H1 (cell line): Measurements from ENCODE around the gene GIPR. TPM values are rescaled to one million over a fixed set of nuclear protein-coding genes. Genes with fewer than 3 reads are reported as not detected.

ENCODE experiments used
- CHD2 ChIP-seq: IDR thresholded peaks from 2 replicates; pipeline ENCODE4 v1.6.1; 2012; ENCODE audit warnings: low read length, improper control_type of control experiment
- RBBP5 ChIP-seq: IDR thresholded peaks from 2 replicates; pipeline ENCODE4 v1.7.1; 2012; ENCODE audit warnings: low read depth, mild to moderate bottlenecking, inconsistent platforms, low read length, moderate library complexity, borderline replicate concordance
- SUZ12 ChIP-seq: fragments of 200-600 bp; sonication (generic); IDR thresholded peaks from 2 replicates; pipeline ENCODE4 v1.6.1; 2012; ENCODE audit warnings: mild to moderate bottlenecking, inconsistent platforms, low read length, moderate library complexity, mixed read lengths
- polyA plus RNA-seq, 7 experiments: library from polyadenylated mRNA; depleted of rRNA in 3 of 7; stranded (reverse) in 5 of 7; unstranded in 2 of 7; fragments of >200 nt in 5 of 7; fragments of 200-250 nt in 2 of 7; gene quantifications; 1 replicate in 5 of 7; 2 replicates in 1 of 7; 4 replicates in 1 of 7; pipeline versions ENCODE4 v1.2.1 to v1.2.3, GENCODE V29; 2011 to 2013; ENCODE audit warnings: missing spikeins in 2 of 7, mixed read lengths in 2 of 7
- total RNA-seq: library from RNA; stranded (reverse); fragmentation: NEBNext Ultra II Directional; extraction: Animal tissue kit (Norgen Biotek cat#: 25700); gene quantifications from 2 replicates; pipeline ENCODE4 v1.2.1, GENCODE V29; 2021
- TF ChIP-seq, protein P1 (sequence below): fragments of 300-600 bp; sonication (generic); IDR thresholded peaks from 2 replicates; pipeline ENCODE4 v1.7.1; 2012; ENCODE audit warnings: low read length, moderate library complexity, mild to moderate bottlenecking, inconsistent platforms; ENCODE audit not compliant: insufficient replicate concordance

GIPR gene
- total and polyA plus RNA-seq, 2 of the 8 experiments (the other 6 are each of a cell fraction or from before 2014, with no cell fraction given), result 0.42 to 1.3 TPM

DNA sequence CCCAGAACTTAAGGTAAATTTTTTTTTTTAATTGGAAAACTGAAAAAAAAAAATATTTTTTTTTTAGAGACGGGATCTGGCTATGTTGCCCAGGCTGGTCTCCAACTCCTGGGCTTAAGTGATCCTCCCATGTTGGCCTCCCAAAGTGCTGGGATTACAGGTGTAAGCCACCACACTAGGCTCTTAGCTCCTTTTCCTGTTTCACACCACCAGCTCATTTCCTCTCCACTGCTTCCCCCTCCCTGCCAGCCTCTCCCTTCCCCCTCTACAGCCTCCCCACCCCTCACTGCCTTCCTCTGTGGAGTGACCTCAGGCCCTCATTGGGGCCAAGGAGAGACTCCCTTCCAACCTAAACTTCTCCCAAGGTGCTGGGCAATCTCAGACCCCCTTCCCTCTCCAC lies 4.2 kb upstream of the GIPR start (continued):
- TF ChIP-seq, protein P1, sequence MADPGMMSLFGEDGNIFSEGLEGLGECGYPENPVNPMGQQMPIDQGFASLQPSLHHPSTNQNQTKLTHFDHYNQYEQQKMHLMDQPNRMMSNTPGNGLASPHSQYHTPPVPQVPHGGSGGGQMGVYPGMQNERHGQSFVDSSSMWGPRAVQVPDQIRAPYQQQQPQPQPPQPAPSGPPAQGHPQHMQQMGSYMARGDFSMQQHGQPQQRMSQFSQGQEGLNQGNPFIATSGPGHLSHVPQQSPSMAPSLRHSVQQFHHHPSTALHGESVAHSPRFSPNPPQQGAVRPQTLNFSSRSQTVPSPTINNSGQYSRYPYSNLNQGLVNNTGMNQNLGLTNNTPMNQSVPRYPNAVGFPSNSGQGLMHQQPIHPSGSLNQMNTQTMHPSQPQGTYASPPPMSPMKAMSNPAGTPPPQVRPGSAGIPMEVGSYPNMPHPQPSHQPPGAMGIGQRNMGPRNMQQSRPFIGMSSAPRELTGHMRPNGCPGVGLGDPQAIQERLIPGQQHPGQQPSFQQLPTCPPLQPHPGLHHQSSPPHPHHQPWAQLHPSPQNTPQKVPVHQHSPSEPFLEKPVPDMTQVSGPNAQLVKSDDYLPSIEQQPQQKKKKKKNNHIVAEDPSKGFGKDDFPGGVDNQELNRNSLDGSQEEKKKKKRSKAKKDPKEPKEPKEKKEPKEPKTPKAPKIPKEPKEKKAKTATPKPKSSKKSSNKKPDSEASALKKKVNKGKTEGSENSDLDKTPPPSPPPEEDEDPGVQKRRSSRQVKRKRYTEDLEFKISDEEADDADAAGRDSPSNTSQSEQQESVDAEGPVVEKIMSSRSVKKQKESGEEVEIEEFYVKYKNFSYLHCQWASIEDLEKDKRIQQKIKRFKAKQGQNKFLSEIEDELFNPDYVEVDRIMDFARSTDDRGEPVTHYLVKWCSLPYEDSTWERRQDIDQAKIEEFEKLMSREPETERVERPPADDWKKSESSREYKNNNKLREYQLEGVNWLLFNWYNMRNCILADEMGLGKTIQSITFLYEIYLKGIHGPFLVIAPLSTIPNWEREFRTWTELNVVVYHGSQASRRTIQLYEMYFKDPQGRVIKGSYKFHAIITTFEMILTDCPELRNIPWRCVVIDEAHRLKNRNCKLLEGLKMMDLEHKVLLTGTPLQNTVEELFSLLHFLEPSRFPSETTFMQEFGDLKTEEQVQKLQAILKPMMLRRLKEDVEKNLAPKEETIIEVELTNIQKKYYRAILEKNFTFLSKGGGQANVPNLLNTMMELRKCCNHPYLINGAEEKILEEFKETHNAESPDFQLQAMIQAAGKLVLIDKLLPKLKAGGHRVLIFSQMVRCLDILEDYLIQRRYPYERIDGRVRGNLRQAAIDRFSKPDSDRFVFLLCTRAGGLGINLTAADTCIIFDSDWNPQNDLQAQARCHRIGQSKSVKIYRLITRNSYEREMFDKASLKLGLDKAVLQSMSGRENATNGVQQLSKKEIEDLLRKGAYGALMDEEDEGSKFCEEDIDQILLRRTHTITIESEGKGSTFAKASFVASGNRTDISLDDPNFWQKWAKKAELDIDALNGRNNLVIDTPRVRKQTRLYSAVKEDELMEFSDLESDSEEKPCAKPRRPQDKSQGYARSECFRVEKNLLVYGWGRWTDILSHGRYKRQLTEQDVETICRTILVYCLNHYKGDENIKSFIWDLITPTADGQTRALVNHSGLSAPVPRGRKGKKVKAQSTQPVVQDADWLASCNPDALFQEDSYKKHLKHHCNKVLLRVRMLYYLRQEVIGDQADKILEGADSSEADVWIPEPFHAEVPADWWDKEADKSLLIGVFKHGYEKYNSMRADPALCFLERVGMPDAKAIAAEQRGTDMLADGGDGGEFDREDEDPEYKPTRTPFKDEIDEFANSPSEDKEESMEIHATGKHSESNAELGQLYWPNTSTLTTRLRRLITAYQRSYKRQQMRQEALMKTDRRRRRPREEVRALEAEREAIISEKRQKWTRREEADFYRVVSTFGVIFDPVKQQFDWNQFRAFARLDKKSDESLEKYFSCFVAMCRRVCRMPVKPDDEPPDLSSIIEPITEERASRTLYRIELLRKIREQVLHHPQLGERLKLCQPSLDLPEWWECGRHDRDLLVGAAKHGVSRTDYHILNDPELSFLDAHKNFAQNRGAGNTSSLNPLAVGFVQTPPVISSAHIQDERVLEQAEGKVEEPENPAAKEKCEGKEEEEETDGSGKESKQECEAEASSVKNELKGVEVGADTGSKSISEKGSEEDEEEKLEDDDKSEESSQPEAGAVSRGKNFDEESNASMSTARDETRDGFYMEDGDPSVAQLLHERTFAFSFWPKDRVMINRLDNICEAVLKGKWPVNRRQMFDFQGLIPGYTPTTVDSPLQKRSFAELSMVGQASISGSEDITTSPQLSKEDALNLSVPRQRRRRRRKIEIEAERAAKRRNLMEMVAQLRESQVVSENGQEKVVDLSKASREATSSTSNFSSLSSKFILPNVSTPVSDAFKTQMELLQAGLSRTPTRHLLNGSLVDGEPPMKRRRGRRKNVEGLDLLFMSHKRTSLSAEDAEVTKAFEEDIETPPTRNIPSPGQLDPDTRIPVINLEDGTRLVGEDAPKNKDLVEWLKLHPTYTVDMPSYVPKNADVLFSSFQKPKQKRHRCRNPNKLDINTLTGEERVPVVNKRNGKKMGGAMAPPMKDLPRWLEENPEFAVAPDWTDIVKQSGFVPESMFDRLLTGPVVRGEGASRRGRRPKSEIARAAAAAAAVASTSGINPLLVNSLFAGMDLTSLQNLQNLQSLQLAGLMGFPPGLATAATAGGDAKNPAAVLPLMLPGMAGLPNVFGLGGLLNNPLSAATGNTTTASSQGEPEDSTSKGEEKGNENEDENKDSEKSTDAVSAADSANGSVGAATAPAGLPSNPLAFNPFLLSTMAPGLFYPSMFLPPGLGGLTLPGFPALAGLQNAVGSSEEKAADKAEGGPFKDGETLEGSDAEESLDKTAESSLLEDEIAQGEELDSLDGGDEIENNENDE, result no peak
- TF ChIP-seq RBBP5, result no peak
- TF ChIP-seq CHD2, result no peak
- no peak for TF ChIP-seq SUZ12
- TF ChIP-seq, all 59 proteins: peak for 0
